ENCODE measurements around the gene SLC5A9. TPM values are rescaled to one million over a fixed set of nuclear protein-coding genes. Genes with fewer than 3 reads are reported as not detected.

Gene SLC5A9
- total RNA-seq, 4 donors from 2014 or later, result not detected

GRCh38 chr1:48215889-48216288 lies 6.6 kb upstream of the SLC5A9 start:
- H3K36me3 ChIP-seq, result no peaks in the 10 kb centered on the region
- in situ Hi-C loops (cut with MboI; ENCODE audit: low sequenced_read_pairs in 4 of 4) (loop anchor here in 2 of 4 donors (25.0 kb wide), 1 partner anchor 479 kb away; no protein-coding TSS in a partner anchor), intact Hi-C loops (cut with DNase I; ENCODE audit: low total_unique reads) (no loop called here)
- no peaks in the 10 kb centered on the region for H3K27me3 ChIP-seq
- TF ChIP-seq POLR2A (IDR thresholded peaks at IDR 0.05) (no peak), CTCF (IDR thresholded peaks at IDR 0.05 in 4 of 5, conservative IDR thresholded peaks at IDR 0.05 in 1 of 5) (no peak)
- DNase-seq, result no peak
- H3K27ac ChIP-seq, result no peak overlapping the region
- H3K4me1 ChIP-seq, result no peaks in the 10 kb centered on the region
- ATAC-seq, result no peak
- H3K4me3 ChIP-seq, result no peak overlapping the region
- no peaks in the 10 kb centered on the region for H3K9me3 ChIP-seq

GRCh38 chr1:48216313-48216712 lies 6.2 kb upstream of the SLC5A9 start:
- Histone ChIP-seq H3K27me3 (no peaks in the 10 kb centered on the region), H3K36me3 (no peaks in the 10 kb centered on the region), H3K4me3 (no peak overlapping the region), H3K4me1 (no peaks in the 10 kb centered on the region), H3K9me3 (no peaks in the 10 kb centered on the region), H3K27ac (no peak overlapping the region)
- ATAC-seq, result no peak
- no peak for DNase-seq
- no peak for TF ChIP-seq POLR2A (IDR thresholded peaks at IDR 0.05)
- no peak for TF ChIP-seq CTCF (IDR thresholded peaks at IDR 0.05 in 4 of 5, conservative IDR thresholded peaks at IDR 0.05 in 1 of 5)
- intact Hi-C loops (cut with DNase I; ENCODE audit: low total_unique reads) (no loop called here), in situ Hi-C loops (cut with MboI; ENCODE audit: low sequenced_read_pairs in 4 of 4) (loop anchor here in 2 of 4 donors (25.0 kb wide), 1 partner anchor 479 kb away; no protein-coding TSS in a partner anchor)

- ATAC-seq, result no peak
- H3K36me3 ChIP-seq, result no peaks in the 10 kb centered on the region
- in situ Hi-C loops (cut with MboI; ENCODE audit: low sequenced_read_pairs in 4 of 4) (loop anchor here in 2 of 4 donors (25.0 kb wide), 1 partner anchor 480 kb away; no protein-coding TSS in a partner anchor), intact Hi-C loops (cut with DNase I; ENCODE audit: low total_unique reads) (no loop called here)
- no peaks in the 10 kb centered on the region for H3K4me1 ChIP-seq
- H3K27ac ChIP-seq, result no peak overlapping the region
- H3K9me3 ChIP-seq, result no peaks in the 10 kb centered on the region
- H3K4me3 ChIP-seq, result no peak overlapping the region
- no peaks in the 10 kb centered on the region for H3K27me3 ChIP-seq
- TF ChIP-seq POLR2A (IDR thresholded peaks at IDR 0.05), result no peak
- no peak for TF ChIP-seq CTCF (IDR thresholded peaks at IDR 0.05 in 4 of 5, conservative IDR thresholded peaks at IDR 0.05 in 1 of 5)
- DNase-seq, result no peak
Measured at GRCh38 chr1:48216941-48217340, 5.6 kb upstream of the SLC5A9 start.

- no peaks in the 10 kb centered on the region for H3K4me1 ChIP-seq
- in situ Hi-C loops (cut with MboI; ENCODE audit: low sequenced_read_pairs in 4 of 4), result loop anchor here in 2 of 4 donors (25.0 kb wide), 1 partner anchor 481 kb away; no protein-coding TSS in a partner anchor
Measured at GRCh38 chr1:48217856-48218255, 4.7 kb upstream of the SLC5A9 start.

More at GRCh38 chr1:48217856-48218255, 4.7 kb upstream of the SLC5A9 start:
- no peaks in the 10 kb centered on the region for H3K36me3 ChIP-seq
- no peak overlapping the region for H3K4me3 ChIP-seq
- no peaks in the 10 kb centered on the region for H3K27me3 ChIP-seq
- no peak overlapping the region for H3K27ac ChIP-seq
- ATAC-seq, result no peak
- no peak for DNase-seq
- no peak for TF ChIP-seq POLR2A (IDR thresholded peaks at IDR 0.05)
- TF ChIP-seq CTCF (IDR thresholded peaks at IDR 0.05 in 4 of 5, conservative IDR thresholded peaks at IDR 0.05 in 1 of 5), result no peak
- no peaks in the 10 kb centered on the region for H3K9me3 ChIP-seq
- intact Hi-C loops (cut with DNase I; ENCODE audit: low total_unique reads), result no loop called here
